Endodermal cell (in vitro differentiated cells): ENCODE results near the gene PARD3B. TPM values are rescaled to one million over a fixed set of nuclear protein-coding genes. Genes with fewer than 3 reads are reported as not detected.

Experiments
- DNase-seq: peaks from one replicate; pipeline ENCODE4 v3.0.0-alpha.2; 2017
- H3K27ac ChIP-seq: 2 replicates; pipeline ENCODE4 v1.5.1; 2013; ENCODE audit warnings: mild to moderate bottlenecking, low read depth, low read length, moderate library complexity
- H3K27me3 ChIP-seq: 2 replicates; pipeline ENCODE4 v1.6.1; 2013; ENCODE audit warnings: mild to moderate bottlenecking, low read length, moderate library complexity; ENCODE audit not compliant: insufficient read depth, control insufficient read depth, poor library complexity, severe bottlenecking
- H3K36me3 ChIP-seq: 2 replicates; pipeline ENCODE4 v1.7.0; 2013; ENCODE audit warnings: mild to moderate bottlenecking, low read length, moderate library complexity; ENCODE audit not compliant: control insufficient read depth, insufficient read depth
- H3K4me1 ChIP-seq: one replicate; pipeline ENCODE4 v1.7.0; 2013; ENCODE audit warnings: low read length; ENCODE audit not compliant: control insufficient read depth, insufficient read depth
- H3K4me3 ChIP-seq: 2 replicates; pipeline ENCODE4 v1.5.1; 2013; ENCODE audit warnings: mild to moderate bottlenecking, low read length, moderate library complexity
- H3K9ac ChIP-seq: 2 replicates; pipeline ENCODE4 v1.6.1; 2013; ENCODE audit warnings: mild to moderate bottlenecking, low read length, moderate library complexity; ENCODE audit not compliant: poor library complexity, severe bottlenecking; ENCODE audit errors: extremely low read depth
- H3K9me3 ChIP-seq: 2 replicates; pipeline ENCODE4 v1.6.1; 2013; ENCODE audit warnings: mild to moderate bottlenecking, low read length, moderate library complexity; ENCODE audit not compliant: control insufficient read depth
- H3K27ac Mint-ChIP-seq: 2 replicates; pipeline ENCODE4 v1.8.0; 2020; ENCODE audit warnings: mixed read lengths
- H3K27me3 Mint-ChIP-seq: 2 replicates; pipeline ENCODE4 v1.8.0; 2021; ENCODE audit warnings: mild to moderate bottlenecking, mixed read lengths; ENCODE audit not compliant: insufficient read depth
- H3K36me3 Mint-ChIP-seq: 2 replicates; pipeline ENCODE4 v1.8.0; 2020; ENCODE audit warnings: low read depth, mixed read lengths
- H3K4me1 Mint-ChIP-seq: 2 replicates; pipeline ENCODE4 v1.8.0; 2020; ENCODE audit warnings: mixed read lengths
- H3K4me3 Mint-ChIP-seq: 2 replicates; pipeline ENCODE4 v1.8.0; 2020; ENCODE audit warnings: mild to moderate bottlenecking, moderate library complexity, mixed read lengths
- H3K9me3 Mint-ChIP-seq: 2 replicates; pipeline ENCODE4 v1.8.0; 2020; ENCODE audit warnings: mild to moderate bottlenecking, mixed read lengths
- CTCF ChIP-seq: fragments of 200-600 bp; sonication (generic); conservative IDR thresholded peaks from 2 replicates; pipeline ENCODE4 v1.5.0; 2021; ENCODE audit warnings: antibody characterized with exemption, mild to moderate bottlenecking
- WGBS, 2 experiments: methylation state at CpG; one replicate each; pipeline versions ENCODE4 v1.1.5 to v1.1.7; 2013; ENCODE audit warnings: missing lambda C conversion rate in 2 of 2, mixed read lengths in 1 of 2; ENCODE audit not compliant: insufficient coverage in 1 of 2, insufficient read length in 1 of 2; 5-methylcytosine and 5-hydroxymethylcytosine counted together
- total RNA-seq, 2 donors: library from RNA; stranded (reverse); fragmentation: NEBNext Ultra II Directional in 1 of 2; extraction: Animal tissue kit (Norgen Biotek cat#: 25700) in 1 of 2; gene quantifications; 2 replicates in 1 of 2; 3 replicates in 1 of 2; pipeline ENCODE4 v1.2.1, GENCODE V29; 2021

PARD3B gene
- total RNA-seq, 2 donors from 2014 or later, result 2.5 to 5.6 TPM

- Mint-ChIP-seq H3K4me3 (no peak overlapping the region), H3K4me1 (no peaks in the 10 kb centered on the region), H3K9me3 (no peaks in the 10 kb centered on the region), H3K27me3 (no peaks in the 10 kb centered on the region), H3K27ac (no peak overlapping the region), H3K36me3 (no peaks in the 10 kb centered on the region)
- Histone ChIP-seq H3K4me3 (no peak overlapping the region), H3K27me3 (no peaks in the 10 kb centered on the region), H3K9me3 (no peaks in the 10 kb centered on the region), H3K4me1 (no peaks in the 10 kb centered on the region), H3K9ac (no peak overlapping the region), H3K36me3 (no peaks in the 10 kb centered on the region), H3K27ac (no peak overlapping the region)
- 88% methylated on average over 1 of the region's 2 CpGs; no CpG with 5 or more reads in 1 of the 2 experiments for WGBS, 2 experiments
- DNase-seq, result no peak
- TF ChIP-seq CTCF, result no peak
Measured at GRCh38 chr2:204870053-204870452, 324.8 kb downstream of the PARD3B start.

DNA sequence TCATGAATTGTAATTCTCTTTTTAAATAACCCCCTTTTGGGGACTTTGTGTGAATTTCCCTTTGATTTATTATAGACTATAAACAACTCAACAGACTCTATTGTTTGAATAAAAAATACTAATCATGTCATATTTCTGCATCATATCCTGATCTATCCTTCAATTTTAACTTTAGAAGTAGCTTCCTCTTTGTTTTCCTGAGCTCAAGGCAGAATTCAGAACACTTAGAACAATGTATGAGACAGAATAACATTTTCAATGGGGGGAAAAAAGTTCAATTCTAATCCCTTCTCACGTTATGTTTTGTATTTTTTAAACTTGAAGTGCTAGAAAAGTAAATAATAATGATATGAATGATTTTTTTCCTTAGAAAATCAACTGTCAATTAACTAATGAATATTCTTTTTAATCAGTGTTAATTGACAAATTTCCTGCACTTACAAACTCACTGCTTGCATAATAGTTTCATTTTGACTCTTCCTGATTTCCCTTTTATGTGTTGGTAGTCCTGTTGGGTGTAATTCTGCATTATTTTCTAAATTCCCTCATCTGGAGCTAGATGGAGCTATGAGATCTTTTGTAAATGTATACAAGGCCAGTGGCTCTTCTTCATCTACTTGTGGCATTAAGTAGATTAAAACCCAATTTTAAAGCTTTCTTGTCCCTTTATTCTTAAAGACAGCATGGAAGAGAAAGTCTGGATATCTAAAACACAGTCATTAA, 326.1 kb downstream of the PARD3B start:
- no peak overlapping the region for H3K4me3 ChIP-seq
- no peak for DNase-seq
- no peaks in the 10 kb centered on the region for H3K4me1 Mint-ChIP-seq
- WGBS, 2 experiments, result 86% methylated on average over 1 of the region's 1 CpG; no CpG with 5 or more reads in 1 of the 2 experiments
- no peak overlapping the region for H3K27ac Mint-ChIP-seq
- no peaks in the 10 kb centered on the region for H3K4me1 ChIP-seq
- H3K9me3 ChIP-seq, result no peaks in the 10 kb centered on the region
- H3K36me3 Mint-ChIP-seq, result no peaks in the 10 kb centered on the region
- peak; percentile 60 for TF ChIP-seq CTCF
- H3K9me3 Mint-ChIP-seq, result no peaks in the 10 kb centered on the region
- no peak overlapping the region for H3K4me3 Mint-ChIP-seq
- H3K27me3 ChIP-seq, result no peaks in the 10 kb centered on the region
- no peak overlapping the region for H3K9ac ChIP-seq
- no peak overlapping the region for H3K27ac ChIP-seq
- no peaks in the 10 kb centered on the region for H3K36me3 ChIP-seq
- H3K27me3 Mint-ChIP-seq, result no peaks in the 10 kb centered on the region

GRCh38 chr2:204876311-204876710, 331.0 kb downstream of the PARD3B start:
- Histone ChIP-seq H3K4me3 (no peak overlapping the region), H3K4me1 (no peaks in the 10 kb centered on the region), H3K27ac (no peak overlapping the region), H3K9ac (no peak overlapping the region), H3K9me3 (no peaks in the 10 kb centered on the region), H3K36me3 (no peaks in the 10 kb centered on the region), H3K27me3 (no peaks in the 10 kb centered on the region)
- Mint-ChIP-seq H3K4me1 (no peaks in the 10 kb centered on the region), H3K9me3 (no peaks in the 10 kb centered on the region), H3K27me3 (no peaks in the 10 kb centered on the region), H3K36me3 (no peaks in the 10 kb centered on the region), H3K4me3 (no peak overlapping the region), H3K27ac (no peak overlapping the region)
- WGBS, 2 experiments, result 93 to 94% methylated on average over 2 to 4 of the region's 4 CpGs
- TF ChIP-seq CTCF, result no peak
- DNase-seq, result no peak
